Right ventricle myocardium inferior (tissue), 1 donor: ENCODE measurements around the gene ATF7IP. TPM values are rescaled to one million over a fixed set of nuclear protein-coding genes. Genes with fewer than 3 reads are reported as not detected.
"Not testable (repeated sequence)": the region's sequence is repeated elsewhere in the genome, so short reads cannot be mapped to it uniquely, and the experiment has no call there.

Source experiments
- ATAC-seq: fragments of 200-7000 bp; cut with Tn5 transposase; one replicate; pipeline ENCODE4 v1.9.1; 2020; ENCODE audit warnings: mild to moderate bottlenecking, moderate library complexity
- DNase-seq: peaks from one replicate; pipeline ENCODE4 v3.0.0; 2021; ENCODE audit errors: missing footprints
- intact Hi-C: fragments of 100-400 bp; cut with DNase I; formaldehyde crosslinking; loops from one replicate; pipeline ENCODE4 v1.11.0; 2022
- long read RNA-seq: library from polyadenylated mRNA; unstranded; transcript quantifications from one replicate; pipeline ENCODE4 v2.0.0, GENCODE V29; 2021
- total RNA-seq: library from RNA; stranded (reverse); fragmentation: NEBNext Ultra II Directional; extraction: Animal tissue kit (Norgen Biotek cat#: 25700); gene quantifications from one replicate; pipeline ENCODE4 v1.2.1, GENCODE V29; 2021
- donor health status: DM: no; HTN: yes; CAD: no; lungs with severe emphysema.

ATF7IP gene, protein sequence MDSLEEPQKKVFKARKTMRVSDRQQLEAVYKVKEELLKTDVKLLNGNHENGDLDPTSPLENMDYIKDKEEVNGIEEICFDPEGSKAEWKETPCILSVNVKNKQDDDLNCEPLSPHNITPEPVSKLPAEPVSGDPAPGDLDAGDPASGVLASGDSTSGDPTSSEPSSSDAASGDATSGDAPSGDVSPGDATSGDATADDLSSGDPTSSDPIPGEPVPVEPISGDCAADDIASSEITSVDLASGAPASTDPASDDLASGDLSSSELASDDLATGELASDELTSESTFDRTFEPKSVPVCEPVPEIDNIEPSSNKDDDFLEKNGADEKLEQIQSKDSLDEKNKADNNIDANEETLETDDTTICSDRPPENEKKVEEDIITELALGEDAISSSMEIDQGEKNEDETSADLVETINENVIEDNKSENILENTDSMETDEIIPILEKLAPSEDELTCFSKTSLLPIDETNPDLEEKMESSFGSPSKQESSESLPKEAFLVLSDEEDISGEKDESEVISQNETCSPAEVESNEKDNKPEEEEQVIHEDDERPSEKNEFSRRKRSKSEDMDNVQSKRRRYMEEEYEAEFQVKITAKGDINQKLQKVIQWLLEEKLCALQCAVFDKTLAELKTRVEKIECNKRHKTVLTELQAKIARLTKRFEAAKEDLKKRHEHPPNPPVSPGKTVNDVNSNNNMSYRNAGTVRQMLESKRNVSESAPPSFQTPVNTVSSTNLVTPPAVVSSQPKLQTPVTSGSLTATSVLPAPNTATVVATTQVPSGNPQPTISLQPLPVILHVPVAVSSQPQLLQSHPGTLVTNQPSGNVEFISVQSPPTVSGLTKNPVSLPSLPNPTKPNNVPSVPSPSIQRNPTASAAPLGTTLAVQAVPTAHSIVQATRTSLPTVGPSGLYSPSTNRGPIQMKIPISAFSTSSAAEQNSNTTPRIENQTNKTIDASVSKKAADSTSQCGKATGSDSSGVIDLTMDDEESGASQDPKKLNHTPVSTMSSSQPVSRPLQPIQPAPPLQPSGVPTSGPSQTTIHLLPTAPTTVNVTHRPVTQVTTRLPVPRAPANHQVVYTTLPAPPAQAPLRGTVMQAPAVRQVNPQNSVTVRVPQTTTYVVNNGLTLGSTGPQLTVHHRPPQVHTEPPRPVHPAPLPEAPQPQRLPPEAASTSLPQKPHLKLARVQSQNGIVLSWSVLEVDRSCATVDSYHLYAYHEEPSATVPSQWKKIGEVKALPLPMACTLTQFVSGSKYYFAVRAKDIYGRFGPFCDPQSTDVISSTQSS
- 57.1 TPM for total RNA-seq
- long read RNA-seq, full-length matches to known transcripts = 6 of 9 reads
- long read RNA-seq, partial matches to known transcripts = 1 of 9 reads
- long read RNA-seq, other reads (novel, unspliced or antisense) = 2 of 9 reads

DNA sequence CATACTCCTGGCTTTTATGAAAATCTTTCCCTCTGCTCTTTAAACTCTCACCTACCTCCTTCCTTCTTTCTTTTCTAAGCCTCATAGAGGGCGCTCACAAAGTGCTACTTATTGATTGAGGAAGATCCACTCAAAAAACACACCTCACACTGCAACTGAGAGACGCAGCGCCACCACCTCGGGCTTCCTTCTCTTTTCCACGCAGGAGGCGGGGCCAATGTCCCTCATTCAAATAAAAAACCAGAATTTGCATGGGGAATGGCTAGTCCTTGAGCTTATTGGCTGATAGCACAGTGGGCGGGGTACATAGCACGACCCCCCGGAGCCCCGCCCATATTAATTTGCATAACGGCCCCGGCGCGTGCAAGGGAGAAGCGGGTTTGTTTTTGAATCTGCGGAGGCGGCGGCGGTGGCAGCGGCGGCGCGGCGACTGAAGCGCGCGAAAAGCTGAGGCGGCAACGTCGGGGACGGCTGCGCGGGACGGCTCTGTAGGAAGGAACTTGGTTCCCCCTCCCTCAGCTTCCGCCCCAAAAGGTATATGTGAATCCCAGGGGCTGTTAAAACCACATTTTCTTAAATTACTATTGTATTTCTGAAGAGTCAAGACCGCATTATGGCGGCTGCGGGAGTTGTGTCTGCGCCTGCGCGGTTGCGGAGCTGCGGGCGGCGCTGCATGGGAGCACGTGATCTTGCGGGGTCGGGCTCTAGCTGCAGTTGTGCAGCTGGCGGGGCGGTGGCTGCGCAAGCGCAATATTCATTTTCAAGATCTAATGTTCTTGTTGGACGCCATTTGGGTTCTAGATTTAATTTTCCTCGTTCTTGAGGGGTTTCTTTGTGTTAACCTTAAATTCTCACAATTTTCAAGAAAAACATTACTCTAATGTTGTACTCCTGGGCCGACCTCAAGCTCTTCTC lies at the start of gene ATF7IP:
ATF7IP (plus strand) TSS at position 389 of the 915 bp plus-strand sequence. CDS start 58,234 bp downstream, outside the sequence.
- intact Hi-C loops = loop anchor here (1.0 to 10.0 kb wide), 3 partner anchors 52 to 199 kb away; partner anchors contain the start of gene PLBD1
- DNase-seq (peak; percentile 97), ATAC-seq (peak; percentile 98)

DNA sequence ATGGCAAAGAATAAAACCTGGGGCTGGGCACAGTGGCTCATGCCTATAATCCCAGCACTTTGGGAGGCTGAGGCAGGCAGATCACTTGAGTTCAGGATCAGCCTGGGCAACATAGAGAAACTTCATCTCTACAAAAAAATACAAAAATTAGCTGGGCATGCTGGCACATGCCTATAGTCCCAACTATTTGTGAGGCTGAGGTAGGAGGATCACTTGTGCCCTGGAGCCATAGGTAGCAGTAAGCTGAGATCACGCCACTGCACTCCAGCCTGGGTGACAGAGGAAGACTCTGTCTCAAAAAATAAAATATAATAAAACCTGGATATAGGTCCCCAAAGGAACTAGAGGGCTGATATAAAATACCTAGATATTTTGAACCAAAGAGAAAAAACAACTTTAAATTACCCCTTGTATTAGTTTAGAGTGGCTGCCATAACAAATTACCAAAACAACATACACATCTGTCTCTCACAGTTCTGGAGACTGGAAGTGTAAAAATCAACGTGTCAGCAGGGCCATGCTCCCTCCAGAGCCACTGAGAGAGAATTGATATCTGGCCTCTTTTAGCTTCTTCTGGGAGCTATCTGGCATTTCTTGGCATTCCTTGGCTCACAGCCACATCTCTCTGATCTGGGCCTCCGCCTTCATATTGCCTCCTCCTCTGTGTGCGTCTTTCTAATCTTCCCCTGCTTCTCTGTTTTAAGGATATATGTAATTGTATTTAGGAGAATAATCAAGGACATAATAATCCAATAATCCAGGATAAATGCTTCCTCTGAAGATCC lies 47.9 kb upstream of the ATF7IP start:
- DNase-seq (no peak), ATAC-seq (no peak)
- intact Hi-C loops = no loop called here

- ATAC-seq, DNase-seq, intact Hi-C loops: not testable (repeated sequence)
These were observed 45.6 kb upstream of the ATF7IP start for GRCh38 chr12:14319704-14320427.

DNA sequence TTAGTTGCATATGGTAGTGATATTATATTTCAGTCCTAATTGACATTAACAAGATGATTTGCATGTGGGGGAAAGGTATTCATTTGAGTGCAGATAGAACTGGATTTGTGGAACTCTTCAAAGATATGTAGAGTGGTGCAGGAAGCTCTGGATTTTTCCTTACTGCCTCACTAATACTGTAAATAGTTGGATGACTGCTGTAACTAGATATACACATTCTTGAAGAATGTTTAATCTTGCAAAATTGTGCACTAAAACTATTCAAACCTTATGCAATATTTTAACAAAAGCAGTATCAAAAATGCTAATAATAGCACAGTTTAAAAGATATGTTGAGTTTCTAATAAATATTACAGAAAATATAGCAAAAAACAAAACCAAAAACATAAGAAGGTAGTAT lies 43.1 kb upstream of the ATF7IP start:
- DNase-seq = no peak
- ATAC-seq = no peak
- intact Hi-C loops = no loop called here

- intact Hi-C loops = no loop called here
- DNase-seq (no peak), ATAC-seq (no peak)
These were observed 39.7 kb upstream of the ATF7IP start for GRCh38 chr12:14325716-14326343.

GRCh38 chr12:14326699-14327098 lies 38.8 kb upstream of the ATF7IP start:
- intact Hi-C loops = no loop called here
- DNase-seq (no peak), ATAC-seq (no peak)

DNA sequence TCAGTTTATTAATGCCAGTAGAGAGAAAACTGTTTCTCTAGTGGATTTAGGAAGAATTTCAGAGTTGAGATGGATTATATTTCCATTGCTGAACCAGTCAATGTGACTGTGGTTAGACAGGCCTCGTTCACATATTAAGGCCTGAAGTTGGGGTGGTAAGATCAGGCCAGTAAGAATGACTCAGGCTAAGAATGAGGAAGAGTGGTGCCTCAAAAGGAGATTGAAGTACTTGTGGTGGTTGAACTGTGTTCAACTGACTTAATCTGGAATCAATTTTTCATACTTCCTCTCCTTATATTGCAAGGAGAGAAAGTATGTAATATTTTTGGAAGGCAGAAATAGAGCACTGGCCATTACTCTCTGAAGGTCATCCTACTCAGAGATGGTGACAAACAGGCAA lies 37.8 kb upstream of the ATF7IP start:
- intact Hi-C loops = no loop called here
- DNase-seq = no peak
- ATAC-seq = no peak

DNA sequence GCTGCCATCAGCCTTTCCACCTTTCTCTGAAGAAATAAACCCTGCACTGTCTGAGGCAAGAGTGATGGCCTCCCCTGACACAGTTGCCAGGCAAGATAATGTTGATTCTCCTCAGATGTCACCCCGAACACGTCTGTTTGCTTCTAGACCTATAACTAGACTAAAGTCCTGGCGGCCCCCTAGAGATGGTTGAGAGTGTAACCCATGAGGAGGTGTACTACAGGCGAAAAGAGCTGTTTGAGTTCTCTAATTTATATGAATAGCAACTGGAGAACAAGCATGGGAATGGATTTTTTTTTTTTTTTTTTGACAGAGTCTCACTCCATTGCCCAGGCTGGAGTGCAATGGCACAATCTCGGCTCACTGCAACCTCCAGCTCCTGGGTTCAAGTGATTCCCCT lies 33.0 kb upstream of the ATF7IP start:
- DNase-seq (no peak), ATAC-seq (no peak)
- intact Hi-C loops = no loop called here

GRCh38 chr12:14340371-14340770 lies 25.1 kb upstream of the ATF7IP start:
- DNase-seq (no peak), ATAC-seq (no peak)
- intact Hi-C loops = no loop called here

- intact Hi-C loops, DNase-seq, ATAC-seq: not testable (repeated sequence)
These were observed 14.0 kb upstream of the ATF7IP start for GRCh38 chr12:14351524-14351923.

GRCh38 chr12:14352066-14352465 lies 13.4 kb upstream of the ATF7IP start:
- ATAC-seq, intact Hi-C loops, DNase-seq: not testable (repeated sequence)

GRCh38 chr12:14354665-14355064 lies 10.8 kb upstream of the ATF7IP start:
- intact Hi-C loops, ATAC-seq, DNase-seq: not testable (repeated sequence)

DNA sequence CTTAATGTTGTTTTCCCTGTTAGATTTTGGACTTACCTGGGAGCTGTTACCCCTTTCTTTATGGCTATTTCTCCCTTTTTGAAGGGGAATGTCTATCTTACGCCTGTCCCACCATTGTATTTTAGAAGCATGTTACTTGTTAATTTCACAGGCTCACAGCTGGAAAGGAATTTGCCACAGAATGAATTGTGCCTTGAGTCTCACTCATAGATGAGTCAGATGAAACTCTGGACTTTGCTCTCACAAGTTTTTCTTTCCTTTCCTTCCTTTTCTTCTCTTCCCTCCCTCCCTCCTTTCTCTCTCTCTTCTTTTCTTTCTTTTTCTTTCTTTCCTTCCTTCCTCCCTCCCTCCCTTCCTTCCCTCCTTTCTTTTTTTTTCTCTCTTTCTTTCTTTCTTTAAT lies 9.3 kb upstream of the ATF7IP start:
- no peak for DNase-seq
- no peak for ATAC-seq
- intact Hi-C loops = no loop called here

- no peak for ATAC-seq
- intact Hi-C loops = no loop called here
- DNase-seq = no peak
These were observed 8.0 kb upstream of the ATF7IP start for GRCh38 chr12:14357486-14357885.

DNA sequence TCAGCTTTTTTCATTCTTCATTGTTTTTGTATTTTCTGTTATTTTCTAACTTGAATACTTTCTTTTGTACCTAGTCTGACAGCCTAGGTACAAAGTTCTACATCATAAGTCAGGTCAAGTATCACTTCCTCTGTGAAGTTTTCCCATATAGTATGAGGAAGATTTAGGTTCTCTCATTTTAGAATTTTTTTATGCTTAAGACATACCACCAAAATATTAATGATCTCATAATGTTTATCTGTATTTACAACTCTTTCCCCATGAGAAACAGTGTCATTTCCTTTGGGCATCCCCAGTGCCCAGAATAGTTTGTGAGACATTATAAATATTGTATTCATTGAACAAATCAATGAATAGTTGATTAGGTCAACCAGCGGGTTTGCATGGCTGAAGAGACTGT lies 3.1 kb upstream of the ATF7IP start:
- DNase-seq (no peak), ATAC-seq (no peak)
- intact Hi-C loops = loop anchor here (10.0 kb wide), 1 partner anchor 202 kb away; the partner anchor contains the start of gene PLBD1
